Activated CD4-positive, alpha-beta T cell treated with anti-CD3 and anti-CD28 coated beads for 1 hour (primary cell): Measurements from ENCODE around the gene SP3.
A peak's percentile ranks its signal among the peaks of the same experiment; 100 is the strongest.

ENCODE experiments used
- DNase-seq: peaks from one replicate; pipeline ENCODE4 v3.0.0-alpha.2; 2020

The SP3 gene

DNA sequence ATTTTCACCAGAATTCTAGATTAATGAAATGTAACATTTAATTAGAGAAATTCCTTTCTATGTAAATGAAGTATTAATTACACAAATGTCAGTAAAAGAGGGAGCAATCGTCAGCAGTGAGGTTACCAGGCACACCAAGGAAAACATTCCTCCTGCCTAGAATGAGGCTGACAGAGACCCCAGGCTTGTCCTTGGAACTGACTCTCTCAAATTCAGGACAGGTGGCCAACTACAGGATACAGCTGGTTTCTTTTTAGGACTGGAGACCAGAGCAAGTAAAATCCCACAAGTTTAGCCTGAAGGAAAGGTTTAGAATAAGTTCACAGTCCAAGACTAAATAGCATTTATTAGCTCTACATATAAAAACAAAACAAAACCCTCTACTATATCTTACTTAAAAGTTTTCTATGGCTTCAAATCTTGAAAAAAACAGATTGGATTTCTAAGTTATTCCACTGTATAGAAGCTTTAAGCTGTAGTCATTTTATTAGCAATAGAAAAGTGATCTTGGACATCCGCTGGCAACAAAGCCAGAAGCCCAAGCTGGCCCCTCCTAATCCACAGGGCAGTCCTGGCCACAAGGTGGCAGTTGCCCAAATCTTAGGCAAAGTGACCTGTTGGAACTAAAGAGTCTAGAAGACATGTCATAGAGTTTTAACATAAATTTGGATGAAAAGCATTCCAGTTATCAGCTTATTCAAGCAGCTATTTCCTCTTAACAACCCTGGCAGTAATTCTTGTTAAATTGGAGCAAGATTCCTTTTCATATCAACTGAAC is 81.0 kb downstream of the SP3 start:
- peak; percentile 13 for DNase-seq

DNA sequence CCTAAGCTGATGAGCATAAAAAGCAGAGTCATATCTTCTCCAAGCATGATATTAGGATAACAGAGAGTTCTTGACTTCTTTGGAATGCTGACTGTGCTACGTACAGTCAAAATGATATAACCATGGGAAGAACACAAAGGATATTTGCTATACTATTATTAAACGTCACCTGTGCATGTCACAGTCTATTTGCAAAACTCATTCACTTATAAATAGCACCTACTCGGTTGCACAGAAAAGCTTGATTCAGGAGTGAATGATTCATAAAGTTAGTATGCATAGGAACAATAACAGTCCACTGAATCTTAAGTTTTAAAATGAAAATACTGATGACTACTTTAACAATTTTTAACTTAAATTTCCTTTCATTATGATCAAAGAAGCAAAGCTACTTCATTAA is 83.3 kb downstream of the SP3 start:
- DNase-seq = no peak

DNA sequence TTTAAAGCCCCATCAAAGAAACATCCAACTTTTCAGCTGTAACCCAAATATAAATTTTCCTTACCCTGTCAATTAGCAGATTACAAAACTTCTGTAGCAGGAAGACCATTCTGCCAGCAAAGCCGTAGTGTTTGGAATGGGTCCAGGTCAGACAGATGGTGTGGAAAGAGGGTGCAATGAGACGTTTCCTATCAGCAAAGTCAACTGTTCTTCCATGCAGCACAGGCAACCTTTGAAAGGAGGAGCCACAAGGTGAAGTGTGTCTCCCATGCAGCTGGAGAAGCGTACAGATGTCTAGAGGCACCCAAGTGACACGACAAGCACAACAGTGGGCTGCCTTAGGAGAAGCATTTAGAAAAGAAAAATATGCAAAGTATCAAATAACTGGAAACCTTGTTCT is 83.7 kb downstream of the SP3 start:
- DNase-seq = no peak

DNA sequence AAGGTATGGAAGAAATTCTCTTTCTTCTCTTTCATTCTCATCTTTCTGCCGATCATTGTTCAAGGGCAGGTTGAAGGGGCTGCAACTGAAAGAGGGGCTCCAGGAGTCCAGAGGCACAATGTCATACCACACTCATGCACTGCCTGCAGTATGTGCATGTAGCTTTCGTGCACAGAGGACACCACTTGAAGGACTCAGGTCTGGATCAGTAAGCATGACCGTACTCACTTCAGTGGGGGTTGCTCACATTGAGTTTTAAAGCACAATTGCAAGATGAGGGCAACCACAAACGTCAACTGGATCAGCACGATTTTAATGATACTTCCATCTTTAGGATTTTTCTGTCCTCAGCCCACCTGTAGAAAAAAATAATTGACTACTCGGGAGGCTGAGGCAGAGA is 84.6 kb downstream of the SP3 start:
- no peak for DNase-seq

DNA sequence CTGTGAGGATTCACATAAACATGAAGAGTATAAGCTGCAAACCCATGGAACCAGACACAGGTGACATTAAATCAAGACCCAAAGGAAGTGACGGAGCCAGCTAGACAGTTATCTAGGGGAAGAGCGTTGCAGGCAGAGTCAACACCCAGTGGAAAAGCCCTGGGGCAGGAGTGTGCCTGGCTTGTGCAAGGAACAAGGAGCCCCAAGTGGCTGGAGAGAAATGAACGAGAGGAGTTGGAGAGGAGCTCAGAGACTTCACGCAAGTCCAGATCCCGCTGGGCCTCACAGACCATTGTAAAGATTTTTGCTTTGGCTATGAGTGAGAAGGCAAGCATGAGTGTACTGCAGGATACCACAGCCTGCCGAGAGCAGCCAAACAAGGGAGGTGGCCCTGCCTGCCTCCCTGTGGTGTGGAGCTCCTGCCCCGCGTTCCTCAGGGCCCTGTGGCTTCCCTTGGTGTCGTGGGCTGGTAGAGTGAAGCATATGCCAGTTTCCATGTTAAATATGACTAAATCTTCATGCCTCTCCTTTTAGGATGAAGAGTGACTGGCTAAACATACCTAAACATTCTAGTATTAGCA is 88.2 kb downstream of the SP3 start:
- no peak for DNase-seq

DNA sequence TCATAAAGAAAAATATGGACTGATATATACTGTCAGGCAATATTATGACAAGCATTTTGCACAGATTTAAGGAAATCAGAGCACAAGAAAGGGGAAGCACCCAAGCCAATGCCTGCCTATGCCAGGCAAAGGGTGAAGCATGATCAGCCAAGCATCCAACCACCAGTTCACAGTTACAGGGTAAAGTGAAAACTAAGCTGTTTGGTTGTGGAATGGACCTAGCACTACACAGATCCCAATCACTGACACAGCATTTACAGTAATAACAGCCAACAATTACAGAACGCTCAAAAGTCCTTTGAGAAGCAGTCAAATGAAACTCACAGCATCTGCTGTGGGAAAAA is 90.3 kb downstream of the SP3 start:
- no peak for DNase-seq

DNA sequence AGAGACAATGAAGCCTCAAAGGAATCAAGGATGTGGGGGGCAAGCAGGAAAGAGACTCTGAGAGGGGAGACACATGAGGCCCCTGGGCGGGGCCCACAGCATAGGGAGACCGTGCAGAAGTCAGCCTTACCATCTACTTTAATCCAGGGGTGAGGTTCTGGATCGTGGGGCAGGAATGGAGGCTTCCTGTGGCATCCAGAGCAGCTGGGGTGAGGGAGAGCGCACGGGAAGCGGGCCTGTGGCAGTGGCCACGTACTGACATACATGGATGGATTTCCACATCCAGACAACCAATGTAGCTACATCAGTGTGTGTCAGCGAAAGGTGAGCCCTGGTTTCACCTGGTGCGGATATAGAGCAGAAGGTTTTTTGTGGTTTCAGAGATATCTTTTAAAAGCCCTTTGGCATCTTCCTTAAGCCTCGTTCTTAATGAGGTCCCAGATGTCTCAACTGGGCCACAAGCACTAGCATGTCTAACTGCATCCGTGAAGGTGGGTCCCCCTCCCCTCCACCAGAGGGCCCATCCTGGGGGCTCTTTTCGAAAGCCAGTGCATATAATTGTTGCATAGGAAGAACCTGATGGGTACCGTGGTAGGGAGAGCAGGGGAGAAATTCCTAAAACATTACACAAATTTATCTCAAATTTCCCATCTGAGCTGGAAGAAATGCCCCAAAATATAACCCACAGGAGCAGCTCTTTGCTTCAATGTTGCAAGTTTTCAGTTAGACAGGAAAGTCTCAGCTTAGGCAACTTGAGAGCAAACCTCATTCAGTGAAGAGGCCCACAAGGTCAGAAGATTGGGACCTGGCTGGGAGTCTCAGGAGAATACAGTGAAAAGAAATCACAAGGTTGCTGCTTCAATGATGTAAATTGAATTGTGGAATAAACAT is 90.9 kb downstream of the SP3 start:
- no peak for DNase-seq

DNA sequence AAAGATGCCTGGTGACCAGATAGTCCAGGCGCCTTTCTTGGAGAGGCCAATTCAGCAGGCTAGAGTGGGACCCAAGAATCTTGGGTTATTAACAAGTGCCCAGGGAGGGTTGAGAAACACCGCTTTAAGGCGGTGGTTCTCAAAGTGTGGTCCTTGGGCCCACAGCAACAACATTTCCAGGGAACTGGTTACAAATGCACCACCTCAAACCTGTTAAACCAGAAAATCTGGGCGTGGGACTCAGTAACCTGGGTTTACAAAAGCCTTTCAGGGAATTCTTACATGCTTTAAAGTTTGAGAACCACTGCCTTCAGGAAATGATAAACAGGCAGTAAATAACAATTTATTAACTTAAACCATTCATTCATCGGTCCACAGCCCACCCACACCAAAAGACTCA is 92.5 kb downstream of the SP3 start:
- no peak for DNase-seq

DNA sequence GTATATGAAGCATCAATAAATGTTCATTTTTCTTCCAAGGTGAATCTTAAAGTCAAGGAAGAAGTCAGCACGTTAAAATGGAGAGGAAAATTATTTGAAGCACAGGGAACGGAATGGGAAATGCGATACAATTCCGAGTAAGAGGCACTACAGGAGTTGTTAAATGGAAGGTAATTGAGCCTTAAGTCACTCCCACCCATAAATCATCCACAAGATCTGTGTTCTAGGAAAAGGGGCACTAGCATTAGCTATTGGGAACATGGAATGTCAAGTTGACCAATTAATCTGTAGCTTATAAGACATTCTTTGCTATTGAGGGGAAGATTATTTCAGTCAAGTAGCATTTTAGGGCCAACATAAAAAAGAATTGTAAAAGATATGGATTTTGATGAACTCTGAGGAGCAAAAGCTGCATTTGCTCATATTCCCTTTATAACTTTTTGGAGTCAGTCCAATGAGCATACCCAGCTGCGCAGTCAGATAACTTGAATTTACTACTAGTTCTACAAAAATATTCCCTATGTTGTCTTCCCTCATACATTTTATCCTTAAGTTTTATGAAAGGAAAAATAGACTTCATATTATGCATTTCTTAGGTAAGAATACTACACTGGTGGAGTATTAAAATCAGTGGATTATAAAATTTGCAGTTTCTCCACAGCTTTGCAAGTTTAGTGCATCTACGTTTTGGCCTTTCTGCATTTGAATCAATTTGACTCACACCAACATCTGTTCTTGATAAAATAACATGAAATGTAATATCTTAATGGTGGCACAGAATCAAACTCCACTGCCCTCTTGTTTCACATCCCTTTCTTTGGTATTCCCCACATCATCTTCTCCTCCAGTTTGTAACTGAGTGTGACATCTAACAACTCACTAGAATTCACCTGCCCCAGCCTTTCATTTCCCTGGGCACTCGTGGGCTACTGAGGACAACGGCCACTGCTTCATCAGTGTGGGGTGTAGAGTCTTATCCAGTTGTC is 95.6 kb downstream of the SP3 start:
- DNase-seq = no peak

DNA sequence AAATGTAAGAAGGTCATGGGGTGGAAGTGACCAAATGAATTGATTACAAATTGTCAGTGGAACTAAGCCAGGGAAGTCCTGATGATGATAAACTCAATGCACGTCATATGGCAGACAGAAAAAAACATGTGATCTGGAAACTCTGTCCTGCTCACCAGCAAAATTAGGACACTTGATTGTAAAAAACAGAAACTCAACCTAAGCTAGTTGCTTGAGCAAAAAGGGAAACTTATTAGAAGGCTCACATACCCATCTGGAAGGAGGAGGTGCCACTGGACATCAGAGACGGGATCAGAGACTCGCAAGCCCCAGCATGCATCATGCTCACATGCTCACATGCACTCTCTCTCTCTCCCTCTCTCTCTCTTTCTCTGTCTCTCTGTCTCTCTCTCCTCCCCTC is 96.8 kb downstream of the SP3 start:
- DNase-seq = no peak

DNA sequence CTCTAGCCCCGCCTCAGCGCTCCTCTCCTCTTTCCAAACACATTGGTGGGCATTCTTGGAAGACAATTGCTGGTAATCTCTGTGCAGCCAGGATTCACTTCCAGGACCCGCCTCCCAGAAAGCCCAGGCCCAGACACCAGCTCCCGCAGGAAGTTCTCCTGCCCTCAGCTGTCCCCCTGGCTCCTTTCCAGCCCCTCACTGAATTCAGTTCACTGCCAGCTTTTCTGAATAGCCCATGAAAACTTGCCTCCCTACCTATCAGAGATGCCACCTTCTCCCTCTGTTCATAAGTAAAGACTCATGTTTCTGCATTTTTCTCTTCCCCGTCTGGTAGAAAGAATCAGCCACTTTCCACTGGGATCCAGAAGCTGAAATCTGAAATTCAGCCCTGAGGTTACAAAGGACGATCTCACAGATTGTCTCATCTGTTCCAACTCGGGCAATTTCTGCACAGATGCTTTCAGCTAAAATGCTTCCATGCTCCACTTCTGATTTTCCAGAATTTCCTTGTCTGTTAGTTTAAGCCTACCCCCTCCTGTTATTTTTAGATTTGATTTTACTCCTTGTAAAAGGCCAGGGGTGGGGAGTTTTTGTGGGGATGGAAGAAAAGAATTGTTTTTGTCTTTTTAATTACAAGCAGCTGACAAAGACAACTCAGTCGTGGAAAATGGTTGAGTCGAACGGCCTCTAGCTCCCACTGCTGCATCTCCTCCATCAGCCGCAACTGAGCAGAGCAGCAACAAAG is 98.1 kb downstream of the SP3 start:
- DNase-seq = no peak

DNA sequence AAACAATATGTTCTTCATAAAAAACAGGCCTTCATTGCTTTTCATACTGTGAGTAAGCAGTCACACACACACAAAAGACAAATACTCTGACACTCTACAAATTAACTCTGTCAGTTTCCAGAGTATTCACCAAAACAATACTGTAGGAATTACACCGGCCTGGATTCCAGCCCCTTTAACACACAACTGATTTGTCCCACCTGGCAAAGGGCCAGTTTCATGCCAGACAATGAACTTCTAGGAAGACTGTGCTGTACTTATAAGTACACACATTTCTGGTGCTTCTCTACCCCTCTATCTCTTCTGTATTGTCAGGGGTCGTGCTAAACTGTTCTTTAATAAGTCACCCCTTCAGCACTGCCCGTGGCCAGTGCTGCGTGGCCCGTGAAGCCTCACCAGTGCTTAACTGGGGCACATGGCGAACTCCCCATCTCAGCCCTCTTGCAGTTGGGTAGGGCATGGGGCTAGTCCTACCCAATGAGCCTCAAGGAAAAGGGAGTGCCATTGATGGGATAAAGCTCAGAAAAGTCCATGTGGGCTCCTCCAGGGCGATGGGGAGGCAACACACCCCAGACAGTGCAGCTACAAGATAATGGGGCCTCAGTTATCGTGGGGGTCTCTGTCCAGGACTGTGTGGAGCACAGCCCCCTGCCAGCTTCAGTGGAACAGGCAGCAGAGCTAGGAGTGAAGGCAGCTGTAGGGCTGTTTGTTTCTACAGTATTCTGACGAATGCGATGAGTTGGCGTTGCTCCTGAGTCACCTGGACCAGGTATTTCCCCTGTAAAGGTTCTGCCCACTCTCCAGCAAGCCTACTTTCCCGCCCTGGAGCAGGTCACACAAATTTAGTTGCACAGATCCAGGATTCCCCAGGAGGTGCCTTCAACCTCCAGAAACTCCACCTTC is 99.0 kb downstream of the SP3 start:
- DNase-seq = no peak

DNA sequence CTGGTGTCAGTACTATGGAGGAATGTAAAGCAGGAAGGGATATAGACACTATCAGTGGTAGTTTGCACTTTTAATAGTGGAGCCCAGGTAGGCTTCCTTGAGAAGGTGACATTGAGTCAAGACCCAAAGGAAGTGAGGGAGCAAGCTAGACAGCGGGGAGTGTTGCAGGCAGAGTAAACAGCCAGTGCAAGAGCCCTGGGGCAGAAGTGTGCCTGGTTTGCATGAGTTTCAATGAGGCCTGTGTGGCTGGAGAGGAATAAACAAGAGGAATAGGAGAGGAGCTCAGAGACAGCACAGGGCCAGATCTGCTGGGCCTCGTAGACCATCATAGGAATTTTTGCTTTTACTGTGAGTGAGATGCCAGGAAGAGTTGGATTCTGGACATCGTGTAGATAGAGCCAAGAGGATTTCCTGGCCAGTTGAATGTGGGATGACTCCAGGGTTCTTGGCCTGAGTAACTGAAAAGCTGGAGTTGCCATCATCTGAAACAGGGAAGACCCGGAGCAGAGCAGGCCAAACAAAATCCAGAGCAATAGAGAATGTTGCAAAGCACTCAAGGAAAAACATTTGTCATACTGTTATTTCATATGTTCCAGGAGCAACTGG is 102.5 kb downstream of the SP3 start:
- DNase-seq = no peak

DNA sequence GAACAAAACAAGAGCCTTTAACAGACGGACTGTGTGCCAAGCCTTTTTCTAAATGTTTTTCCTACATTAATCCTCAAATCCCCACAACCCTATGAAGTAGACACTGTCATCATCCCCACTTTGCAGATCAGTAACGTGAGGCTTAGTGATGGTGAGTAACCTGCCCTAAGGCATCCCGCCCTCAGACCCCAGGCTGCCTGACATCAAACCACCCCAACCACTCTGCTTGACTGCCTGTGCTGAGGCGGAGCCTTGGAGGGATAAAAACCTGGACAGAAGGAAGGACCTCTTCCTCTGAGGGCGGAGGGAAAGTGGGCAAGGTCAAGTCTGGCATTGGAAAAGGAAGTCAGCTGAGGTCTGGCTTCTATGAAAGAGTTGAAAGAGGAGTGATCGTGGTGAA is 104.6 kb downstream of the SP3 start:
- DNase-seq = no peak

DNA sequence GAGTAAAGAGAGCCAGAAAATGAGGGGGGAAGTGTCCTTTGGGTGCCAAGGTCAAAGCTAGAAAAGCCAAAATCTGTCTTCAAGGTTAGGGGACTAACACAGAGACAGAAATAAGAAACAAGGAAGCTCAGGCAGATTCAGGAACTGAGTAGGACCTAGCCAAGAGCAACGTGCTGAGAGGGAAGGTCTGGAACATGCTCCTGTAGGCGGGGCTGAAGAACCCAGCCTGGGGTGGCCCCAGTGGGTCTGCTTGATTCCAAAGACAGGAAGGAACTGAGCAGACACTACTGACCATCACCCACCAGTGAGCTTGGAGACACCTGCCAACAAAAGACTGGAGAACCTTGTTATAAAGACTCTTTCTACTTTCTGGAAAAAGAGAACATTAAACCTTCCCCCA is 105.1 kb downstream of the SP3 start:
- DNase-seq = no peak

DNA sequence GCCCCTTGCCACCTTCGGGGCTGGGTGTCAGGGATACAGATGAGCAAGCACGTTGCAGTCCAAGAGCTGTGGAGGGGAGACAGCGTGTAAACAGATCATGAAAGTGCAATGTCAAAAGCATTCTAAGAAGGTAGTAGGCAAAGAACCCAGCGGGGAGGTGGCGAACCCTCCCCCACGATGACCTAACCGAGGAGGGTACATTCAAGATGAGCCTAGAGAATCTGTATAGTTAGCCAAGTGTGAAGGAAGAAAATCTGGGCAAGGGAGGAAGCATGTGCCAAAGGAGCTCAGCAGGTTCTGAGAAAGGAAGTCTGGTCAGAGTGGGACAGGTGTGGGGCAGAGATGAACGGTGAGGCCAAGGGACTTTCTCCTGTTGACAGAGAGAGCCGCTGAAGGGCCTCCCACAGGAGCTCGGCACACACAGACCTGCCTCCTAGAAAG is 106.9 kb downstream of the SP3 start:
- no peak for DNase-seq
